HG03378 (cell line): ENCODE measurements around the gene SRD5A1.
A peak's percentile ranks its signal among the peaks of the same experiment; 100 is the strongest.
"Not testable (repeated sequence)": the region's sequence is repeated elsewhere in the genome, so short reads cannot be mapped to it uniquely, and the experiment has no call there.

Experiments used
- ATAC-seq: cut with Tn5 transposase; IDR thresholded peaks from one replicate; pipeline ENCODE4 v1.9.1; 2021; ENCODE audit warnings: mild to moderate bottlenecking, moderate library complexity; ENCODE audit not compliant: unreplicated experiment

Gene SRD5A1

GRCh38 chr5:6642655-6643054 lies 9.4 kb downstream of the SRD5A1 start:
- no peak for ATAC-seq

- no peak for ATAC-seq
Observed at GRCh38 chr5:6644794-6645241, 11.6 kb downstream of the SRD5A1 start.

- not testable (repeated sequence) for ATAC-seq
Observed at GRCh38 chr5:6645571-6646362, 12.5 kb downstream of the SRD5A1 start.

- no peak for ATAC-seq
Observed at GRCh38 chr5:6649186-6649585, 15.9 kb downstream of the SRD5A1 start.

GRCh38 chr5:6649681-6650080 lies 16.4 kb downstream of the SRD5A1 start:
- no peak for ATAC-seq

- ATAC-seq: peak; percentile 88
Observed at GRCh38 chr5:6652025-6652424, 18.8 kb downstream of the SRD5A1 start.

- no peak for ATAC-seq
Observed at GRCh38 chr5:6655432-6655831, 22.2 kb downstream of the SRD5A1 start.

- ATAC-seq: no peak
Observed at GRCh38 chr5:6656680-6657079, 23.4 kb downstream of the SRD5A1 start.

GRCh38 chr5:6659941-6660684 lies 26.9 kb downstream of the SRD5A1 start:
- ATAC-seq: peak; percentile 89

GRCh38 chr5:6660688-6661087 lies 27.4 kb downstream of the SRD5A1 start:
- peak; percentile 36 for ATAC-seq

- no peak for ATAC-seq
Observed at GRCh38 chr5:6666762-6667161, 33.5 kb downstream of the SRD5A1 start.

- no peak for ATAC-seq
Observed at GRCh38 chr5:6667648-6668047, 34.4 kb downstream of the SRD5A1 start.

GRCh38 chr5:6668717-6669116 lies 35.5 kb downstream of the SRD5A1 start:
- not testable (repeated sequence) for ATAC-seq

GRCh38 chr5:6673031-6673430 lies 39.8 kb downstream of the SRD5A1 start:
- ATAC-seq: no peak

- no peak for ATAC-seq
Observed at GRCh38 chr5:6673963-6674362, 40.7 kb downstream of the SRD5A1 start.

- no peak for ATAC-seq
Observed at GRCh38 chr5:6674421-6674820, 41.2 kb downstream of the SRD5A1 start.

GRCh38 chr5:6674886-6675285 lies 41.6 kb downstream of the SRD5A1 start:
- ATAC-seq: no peak

- no peak for ATAC-seq
Observed at GRCh38 chr5:6675784-6676491, 42.7 kb downstream of the SRD5A1 start.

GRCh38 chr5:6676702-6677101 lies 43.5 kb downstream of the SRD5A1 start:
- ATAC-seq: no peak

- no peak for ATAC-seq
Observed at GRCh38 chr5:6678385-6678784, 45.1 kb downstream of the SRD5A1 start.

GRCh38 chr5:6680922-6681321 lies 47.7 kb downstream of the SRD5A1 start:
- no peak for ATAC-seq

GRCh38 chr5:6681682-6682081 lies 48.4 kb downstream of the SRD5A1 start:
- ATAC-seq: no peak
